ENCODE measurements around the gene GRM4. TPM values are rescaled to one million over a fixed set of nuclear protein-coding genes. Genes with fewer than 3 reads are reported as not detected.
"Not testable (repeated sequence)": the region's sequence is repeated elsewhere in the genome, so short reads cannot be mapped to it uniquely, and the experiment has no call there.

The GRM4 gene
- total RNA-seq, 1 experiment from 2014 or later = not detected

DNA sequence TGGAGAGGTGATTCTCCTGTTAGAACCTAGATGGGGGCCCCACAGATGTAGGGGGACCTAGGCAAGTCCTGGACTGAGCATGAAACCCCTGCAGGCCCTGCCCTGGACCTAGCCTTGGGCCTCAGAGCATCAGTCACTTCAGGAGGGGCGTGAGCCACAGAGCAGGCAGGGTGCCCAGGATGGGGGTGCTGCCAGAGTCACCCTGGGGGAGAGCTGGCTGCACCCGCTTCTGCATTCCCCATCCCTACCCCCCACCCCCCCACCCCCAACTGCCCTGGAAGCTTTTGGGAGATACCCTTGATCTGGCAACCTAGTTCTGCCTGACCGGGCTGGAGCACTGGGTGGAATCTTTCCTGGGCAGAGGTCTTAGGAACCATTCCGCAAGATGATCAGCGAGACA is 125.6 kb downstream of the GRM4 start:
- CTCF ChIA-PET = interaction anchor here (1.3 kb wide), 1 partner anchor 143 kb away, joined by 3 read pairs; no protein-coding TSS in a partner anchor
- BruUV-seq (replicated peaks) = no TSS peak
- intact Hi-C loops (cut with micrococcal nuclease) = no loop called here
- no peak overlapping the region for H3K27ac Mint-ChIP-seq (ENCODE audit: low read depth, unreplicated experiment)
- H3K36me3 Mint-ChIP-seq (ENCODE audit: insufficient read depth, unreplicated experiment) = no peaks in the 10 kb centered on the region
- TF ChIP-seq CTCF (IDR thresholded peaks at IDR 0.05; ENCODE audit: unreplicated experiment) = no peak
- DNase-seq (ENCODE audit: unreplicated experiment) = no peak
- peaks cover 6% of the 10 kb centered on the region for H3K9me3 Mint-ChIP-seq (ENCODE audit: unreplicated experiment)
- no peak overlapping the region for H3K4me3 Mint-ChIP-seq (ENCODE audit: unreplicated experiment)
- H3K27me3 Mint-ChIP-seq (ENCODE audit: insufficient read depth, unreplicated experiment) = peaks cover 43% of the 10 kb centered on the region
- H3K4me1 Mint-ChIP-seq (ENCODE audit: insufficient read depth, unreplicated experiment) = peaks cover 6% of the 10 kb centered on the region
- POLR2A ChIA-PET = no interaction called here

DNA sequence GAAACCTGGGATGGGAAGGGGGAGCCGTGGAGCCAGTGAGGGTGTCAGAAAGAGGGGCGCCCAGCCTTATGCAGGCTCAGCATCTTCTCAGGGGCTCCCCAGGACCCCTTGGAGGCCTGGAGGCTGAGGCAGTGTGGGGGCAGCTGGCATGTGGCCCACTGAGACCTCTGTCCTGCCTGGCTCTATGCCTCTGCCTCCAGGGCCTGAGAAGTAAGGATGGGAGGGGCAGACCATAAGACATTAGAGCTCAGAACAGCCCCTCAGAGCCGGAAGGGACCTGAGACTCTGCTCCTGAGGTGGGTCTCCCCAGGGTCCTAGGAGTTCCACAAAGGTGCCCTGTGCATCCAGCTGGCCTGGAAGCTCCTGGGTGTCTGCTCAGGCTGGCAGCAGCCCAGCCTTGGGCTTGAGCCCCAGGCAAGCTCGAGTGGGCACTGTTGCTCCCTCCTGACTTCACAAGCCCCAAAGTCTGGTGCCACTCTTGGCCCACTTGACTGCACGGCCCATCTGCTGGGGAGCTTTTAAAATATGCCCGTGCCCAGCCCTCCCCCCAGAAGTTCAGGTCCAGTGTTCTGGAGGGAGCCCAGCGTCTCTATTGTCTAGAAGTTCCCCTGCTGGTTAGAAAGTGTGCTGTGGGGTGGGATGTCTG is 126.8 kb downstream of the GRM4 start:
- ChIA-PET POLR2A (no interaction called here), CTCF (interaction anchor here (1.3 kb wide), 1 partner anchor 144 kb away, joined by 3 read pairs; no protein-coding TSS in a partner anchor)
- no TSS peak for BruUV-seq (replicated peaks)
- no peak for TF ChIP-seq CTCF (IDR thresholded peaks at IDR 0.05; ENCODE audit: unreplicated experiment)
- H3K27ac Mint-ChIP-seq (ENCODE audit: low read depth, unreplicated experiment) = no peak overlapping the region
- H3K36me3 Mint-ChIP-seq (ENCODE audit: insufficient read depth, unreplicated experiment) = no peaks in the 10 kb centered on the region
- H3K4me3 Mint-ChIP-seq (ENCODE audit: unreplicated experiment) = no peak overlapping the region
- H3K27me3 Mint-ChIP-seq (ENCODE audit: insufficient read depth, unreplicated experiment) = peaks cover 35% of the 10 kb centered on the region
- H3K9me3 Mint-ChIP-seq (ENCODE audit: unreplicated experiment) = peaks cover 6% of the 10 kb centered on the region
- H3K4me1 Mint-ChIP-seq (ENCODE audit: insufficient read depth, unreplicated experiment) = peaks cover 6% of the 10 kb centered on the region
- intact Hi-C loops (cut with micrococcal nuclease) = no loop called here
- no peak for DNase-seq (ENCODE audit: unreplicated experiment)

DNA sequence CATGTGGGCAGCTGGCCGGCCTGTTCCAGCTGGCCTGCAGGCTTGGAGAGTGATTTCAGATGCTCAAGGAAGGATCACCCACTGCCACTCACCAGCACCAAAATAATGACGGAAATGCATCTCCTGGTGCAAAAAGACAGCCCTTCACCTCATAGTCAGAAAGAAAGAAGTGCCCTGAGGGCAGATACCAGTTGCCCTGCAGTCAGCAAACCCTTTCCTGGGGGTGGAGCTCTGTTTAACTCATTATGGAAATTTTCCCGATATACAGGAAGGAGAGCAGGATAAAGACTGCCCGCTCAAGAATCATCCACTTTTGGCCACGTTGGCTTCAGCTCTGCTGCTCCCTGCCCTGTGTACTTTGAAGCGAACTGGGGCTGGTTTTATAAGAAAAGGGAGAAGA is 127.9 kb downstream of the GRM4 start:
- Mint-ChIP-seq H3K4me3 (ENCODE audit: unreplicated experiment) (no peak overlapping the region), H3K9me3 (ENCODE audit: unreplicated experiment) (peaks cover 6% of the 10 kb centered on the region), H3K4me1 (ENCODE audit: insufficient read depth, unreplicated experiment) (peaks cover 6% of the 10 kb centered on the region), H3K27ac (ENCODE audit: low read depth, unreplicated experiment) (no peak overlapping the region), H3K36me3 (ENCODE audit: insufficient read depth, unreplicated experiment) (no peaks in the 10 kb centered on the region), H3K27me3 (ENCODE audit: insufficient read depth, unreplicated experiment) (peaks cover 24% of the 10 kb centered on the region)
- DNase-seq (ENCODE audit: unreplicated experiment) = no peak
- intact Hi-C loops (cut with micrococcal nuclease) = no loop called here
- no peak for TF ChIP-seq CTCF (IDR thresholded peaks at IDR 0.05; ENCODE audit: unreplicated experiment)
- no TSS peak for BruUV-seq (replicated peaks)
- ChIA-PET POLR2A (no interaction called here), CTCF (interaction anchor here (0.9 kb wide), 1 partner anchor 247 kb away, joined by 4 read pairs; no protein-coding TSS in a partner anchor)

GRCh38 chr6:34017106-34017805 is 128.6 kb downstream of the GRM4 start:
- Mint-ChIP-seq H3K27ac (ENCODE audit: low read depth, unreplicated experiment) (no peak overlapping the region), H3K27me3 (ENCODE audit: insufficient read depth, unreplicated experiment) (peaks cover 16% of the 10 kb centered on the region), H3K9me3 (ENCODE audit: unreplicated experiment) (peaks cover 6% of the 10 kb centered on the region), H3K4me1 (ENCODE audit: insufficient read depth, unreplicated experiment) (peaks cover 5% of the 10 kb centered on the region), H3K4me3 (ENCODE audit: unreplicated experiment) (no peak overlapping the region), H3K36me3 (ENCODE audit: insufficient read depth, unreplicated experiment) (no peaks in the 10 kb centered on the region)
- ChIA-PET CTCF (interaction anchor here (0.9 kb wide), 1 partner anchor 246 kb away, joined by 4 read pairs; no protein-coding TSS in a partner anchor), POLR2A (no interaction called here)
- BruUV-seq (replicated peaks) = no TSS peak
- intact Hi-C loops (cut with micrococcal nuclease) = no loop called here
- no peak for TF ChIP-seq CTCF (IDR thresholded peaks at IDR 0.05; ENCODE audit: unreplicated experiment)
- no peak for DNase-seq (ENCODE audit: unreplicated experiment)

DNA sequence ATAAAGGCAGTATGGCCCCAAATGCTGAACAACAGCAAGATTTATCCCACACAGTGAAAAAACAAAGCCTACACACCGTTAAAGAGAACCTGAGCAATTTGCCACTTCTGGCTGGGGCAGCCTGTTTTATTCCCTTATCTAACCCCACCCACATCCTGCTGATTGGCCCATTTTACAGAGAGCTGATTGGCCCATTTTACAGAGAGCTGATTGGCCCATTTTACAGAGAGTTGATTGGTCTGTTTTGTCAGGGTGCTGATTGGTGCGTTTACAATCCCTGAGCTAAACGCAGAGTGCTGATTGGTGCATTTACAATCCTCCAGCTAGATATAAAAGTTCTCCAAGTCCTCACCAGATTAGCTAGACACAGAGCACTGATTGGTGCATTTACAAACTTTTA is 129.3 kb downstream of the GRM4 start:
- CTCF ChIA-PET = interaction anchor here (1.1 kb wide), 1 partner anchor 8 kb away, joined by 4 read pairs; no protein-coding TSS in a partner anchor
- POLR2A ChIA-PET; intact Hi-C loops (cut with micrococcal nuclease); H3K4me3 Mint-ChIP-seq (ENCODE audit: unreplicated experiment); DNase-seq (ENCODE audit: unreplicated experiment); H3K36me3 Mint-ChIP-seq (ENCODE audit: insufficient read depth, unreplicated experiment); BruUV-seq (replicated peaks); H3K9me3 Mint-ChIP-seq (ENCODE audit: unreplicated experiment); H3K4me1 Mint-ChIP-seq (ENCODE audit: insufficient read depth, unreplicated experiment); H3K27ac Mint-ChIP-seq (ENCODE audit: low read depth, unreplicated experiment); H3K27me3 Mint-ChIP-seq (ENCODE audit: insufficient read depth, unreplicated experiment): not testable (repeated sequence)

All from MCF 10A (cell line).